Activated T-helper 17 cell treated with anti-CD3 and anti-CD28 coated beads, Interleukin-2, amount 50 U/mL, for 72 hours (primary cell): ENCODE measurements around the gene ZNF496. TPM values are rescaled to one million over a fixed set of nuclear protein-coding genes. Genes with fewer than 3 reads are reported as not detected.
"Not testable (repeated sequence)": the region's sequence is repeated elsewhere in the genome, so short reads cannot be mapped to it uniquely, and the experiment has no call there.

Experiments used
- ATAC-seq: fragments of 150-1000 bp; cut with Tn5 transposase; replicated peaks from 2 replicates; pipeline ENCODE4 v1.10.0; 2021; ENCODE audit warnings: mild to moderate bottlenecking, moderate library complexity
- H3K27ac Mint-ChIP-seq: one replicate; pipeline ENCODE4 v1.8.0; 2022; ENCODE audit warnings: mixed read lengths
- H3K27me3 Mint-ChIP-seq: one replicate; pipeline ENCODE4 v1.8.0; 2022; ENCODE audit warnings: mixed read lengths
- H3K36me3 Mint-ChIP-seq: one replicate; pipeline ENCODE4 v1.8.0; 2022; ENCODE audit warnings: low read depth, mild to moderate bottlenecking, mixed read lengths
- H3K4me1 Mint-ChIP-seq: one replicate; pipeline ENCODE4 v1.8.0; 2022; ENCODE audit warnings: mixed read lengths
- H3K4me3 Mint-ChIP-seq: one replicate; pipeline ENCODE4 v1.8.0; 2022; ENCODE audit warnings: mild to moderate bottlenecking, mixed read lengths
- H3K9me3 Mint-ChIP-seq: one replicate; pipeline ENCODE4 v1.8.0; 2022; ENCODE audit warnings: mixed read lengths
- total RNA-seq, 2 donors: library from RNA; stranded (reverse); gene quantifications; one replicate each; pipeline ENCODE4 v1.2.3, GENCODE V29; 2022

The ZNF496 gene
- 1 to 10 TPM; 2.0 to 4.3 TPM for total RNA-seq

GRCh38 chr1:247331525-247332214 is at the start of gene ZNF496:
TSS of gene ZNF496 (minus strand) at chr1:247331867. CDS start at chr1:247329578, 2,289 bp downstream.
- no peaks in the 10 kb centered on the region for H3K4me1 Mint-ChIP-seq
- no peak within 1 kb of the TSS for H3K27ac Mint-ChIP-seq
- peak; percentile 86 for ATAC-seq
- no peaks in the 10 kb centered on the region for H3K27me3 Mint-ChIP-seq
- no peaks in the 10 kb centered on the region for H3K9me3 Mint-ChIP-seq
- peak within 1 kb of the TSS; percentile 76 for H3K4me3 Mint-ChIP-seq
- H3K36me3 Mint-ChIP-seq = peaks cover 11% of the 10 kb centered on the region

- H3K4me3 Mint-ChIP-seq = no peak overlapping the region
- peaks cover 5% of the 10 kb centered on the region for H3K27me3 Mint-ChIP-seq
- no peaks in the 10 kb centered on the region for H3K9me3 Mint-ChIP-seq
- no peaks in the 10 kb centered on the region for H3K36me3 Mint-ChIP-seq
- H3K27ac Mint-ChIP-seq = no peak overlapping the region
- ATAC-seq = no peak
- peaks cover 4% of the 10 kb centered on the region for H3K4me1 Mint-ChIP-seq
Observed at GRCh38 chr1:247378334-247379073, 46.8 kb upstream of the ZNF496 start.

GRCh38 chr1:247377656-247378055 is 46.0 kb upstream of the ZNF496 start:
- not testable (repeated sequence) for H3K27me3 Mint-ChIP-seq, ATAC-seq, H3K4me3 Mint-ChIP-seq, H3K36me3 Mint-ChIP-seq, H3K9me3 Mint-ChIP-seq, H3K4me1 Mint-ChIP-seq, H3K27ac Mint-ChIP-seq

- Mint-ChIP-seq H3K9me3 (no peaks in the 10 kb centered on the region), H3K27me3 (peaks cover 4% of the 10 kb centered on the region), H3K27ac (no peak overlapping the region), H3K36me3 (no peaks in the 10 kb centered on the region), H3K4me3 (no peak overlapping the region), H3K4me1 (peaks cover 4% of the 10 kb centered on the region)
- no peak for ATAC-seq
Observed at GRCh38 chr1:247376659-247377058, 45.0 kb upstream of the ZNF496 start.

GRCh38 chr1:247375747-247376146 is 44.1 kb upstream of the ZNF496 start:
- Mint-ChIP-seq H3K27ac (no peak overlapping the region), H3K27me3 (peaks cover 4% of the 10 kb centered on the region), H3K4me3 (no peak overlapping the region), H3K36me3 (no peaks in the 10 kb centered on the region), H3K9me3 (no peaks in the 10 kb centered on the region), H3K4me1 (peaks cover 4% of the 10 kb centered on the region)
- no peak for ATAC-seq

GRCh38 chr1:247374651-247375334 is 43.1 kb upstream of the ZNF496 start:
- H3K27me3 Mint-ChIP-seq, H3K4me1 Mint-ChIP-seq, H3K9me3 Mint-ChIP-seq, ATAC-seq, H3K36me3 Mint-ChIP-seq, H3K27ac Mint-ChIP-seq, H3K4me3 Mint-ChIP-seq: not testable (repeated sequence)

GRCh38 chr1:247373721-247374141 is 42.1 kb upstream of the ZNF496 start:
- no peaks in the 10 kb centered on the region for H3K4me1 Mint-ChIP-seq
- peak overlapping the region; percentile 49 for H3K4me3 Mint-ChIP-seq
- H3K27ac Mint-ChIP-seq = no peak overlapping the region
- no peaks in the 10 kb centered on the region for H3K36me3 Mint-ChIP-seq
- peak; percentile 64 for ATAC-seq
- H3K9me3 Mint-ChIP-seq = no peaks in the 10 kb centered on the region
- H3K27me3 Mint-ChIP-seq = no peaks in the 10 kb centered on the region

GRCh38 chr1:247371801-247372259 is 40.2 kb upstream of the ZNF496 start:
- H3K36me3 Mint-ChIP-seq = no peaks in the 10 kb centered on the region
- H3K4me1 Mint-ChIP-seq = no peaks in the 10 kb centered on the region
- no peak overlapping the region for H3K27ac Mint-ChIP-seq
- no peak for ATAC-seq
- no peaks in the 10 kb centered on the region for H3K9me3 Mint-ChIP-seq
- no peaks in the 10 kb centered on the region for H3K27me3 Mint-ChIP-seq
- no peak overlapping the region for H3K4me3 Mint-ChIP-seq

GRCh38 chr1:247370786-247371732 is 39.4 kb upstream of the ZNF496 start:
- ATAC-seq = no peak
- no peaks in the 10 kb centered on the region for H3K9me3 Mint-ChIP-seq

GRCh38 chr1:247368490-247369145 is 37.0 kb upstream of the ZNF496 start:
- Mint-ChIP-seq H3K4me1 (no peaks in the 10 kb centered on the region), H3K9me3 (no peaks in the 10 kb centered on the region), H3K27ac (no peak overlapping the region), H3K27me3 (peaks cover 11% of the 10 kb centered on the region), H3K36me3 (no peaks in the 10 kb centered on the region), H3K4me3 (no peak overlapping the region)
- no peak for ATAC-seq

More at GRCh38 chr1:247370786-247371732, 39.4 kb upstream of the ZNF496 start:
- H3K27me3 Mint-ChIP-seq = peaks cover 4% of the 10 kb centered on the region
- no peaks in the 10 kb centered on the region for H3K36me3 Mint-ChIP-seq
- H3K27ac Mint-ChIP-seq = no peak overlapping the region
- no peak overlapping the region for H3K4me3 Mint-ChIP-seq
- no peaks in the 10 kb centered on the region for H3K4me1 Mint-ChIP-seq

- no peak for ATAC-seq
- H3K9me3 Mint-ChIP-seq = no peaks in the 10 kb centered on the region
- no peak overlapping the region for H3K27ac Mint-ChIP-seq
- H3K4me1 Mint-ChIP-seq = no peaks in the 10 kb centered on the region
- no peak overlapping the region for H3K4me3 Mint-ChIP-seq
- H3K36me3 Mint-ChIP-seq = no peaks in the 10 kb centered on the region
- peaks cover 14% of the 10 kb centered on the region for H3K27me3 Mint-ChIP-seq
Observed at GRCh38 chr1:247367786-247368422, 36.2 kb upstream of the ZNF496 start.

GRCh38 chr1:247366926-247367645 is 35.4 kb upstream of the ZNF496 start:
- H3K9me3 Mint-ChIP-seq = no peaks in the 10 kb centered on the region
- no peaks in the 10 kb centered on the region for H3K4me1 Mint-ChIP-seq
- no peak for ATAC-seq
- H3K4me3 Mint-ChIP-seq = no peak overlapping the region
- H3K27me3 Mint-ChIP-seq = peaks cover 14% of the 10 kb centered on the region
- no peak overlapping the region for H3K27ac Mint-ChIP-seq
- no peaks in the 10 kb centered on the region for H3K36me3 Mint-ChIP-seq

- ATAC-seq, H3K36me3 Mint-ChIP-seq, H3K9me3 Mint-ChIP-seq, H3K4me1 Mint-ChIP-seq, H3K27ac Mint-ChIP-seq, H3K4me3 Mint-ChIP-seq: not testable (repeated sequence)
- H3K27me3 Mint-ChIP-seq = peaks cover 15% of the 10 kb centered on the region
Observed at GRCh38 chr1:247366345-247366744, 34.7 kb upstream of the ZNF496 start.
